SU-DHL-6 (cell line): Measurements from ENCODE around the gene GSTM4.

Experiments used
- H2AFZ ChIP-seq: fragments of 200-600 bp; sonication (generic); 2 replicates; pipeline ENCODE4 v1.6.1; 2014; ENCODE audit warnings: low read depth, mild to moderate bottlenecking, moderate library complexity, mixed read lengths, antibody characterized with exemption, low read length; ENCODE audit not compliant: severe bottlenecking
- H3F3A ChIP-seq: fragments of 200-600 bp; shearing (Covaris generic); 2 replicates; pipeline ENCODE4 v1.6.0; 2016; ENCODE audit warnings: antibody characterized with exemption, mild to moderate bottlenecking; ENCODE audit not compliant: insufficient read depth
- H3K27ac ChIP-seq: fragments of 200-600 bp; sonication (generic); 2 replicates; pipeline ENCODE4 v1.5.1; 2016; ENCODE audit warnings: low read depth, mild to moderate bottlenecking, low read length, moderate library complexity, mixed read lengths
- H3K27me3 ChIP-seq: fragments of 200-600 bp; sonication (generic), shearing (Covaris generic); 2 replicates; pipeline ENCODE4 v1.6.0; 2014; ENCODE audit warnings: mild to moderate bottlenecking, low read length
- H3K36me3 ChIP-seq: fragments of 200-600 bp; sonication (generic); 2 replicates; pipeline ENCODE4 v1.6.1; 2014; ENCODE audit warnings: mild to moderate bottlenecking, low read length, mixed read lengths
- H3K4me2 ChIP-seq: fragments of 300-600, 200-600 bp; shearing (Covaris generic), sonication (generic); 2 replicates; pipeline ENCODE4 v1.6.0; 2014; ENCODE audit warnings: low read length, low read depth, mild to moderate bottlenecking; ENCODE audit not compliant: poor library complexity, severe bottlenecking
- H3K4me3 ChIP-seq: fragments of 200-600 bp; sonication (generic); 2 replicates; pipeline ENCODE4 v1.5.1; 2014; ENCODE audit warnings: antibody characterized with exemption, low read length, mild to moderate bottlenecking, mixed read lengths; ENCODE audit not compliant: insufficient read depth, poor library complexity, severe bottlenecking
- H3K79me2 ChIP-seq: fragments of 200-600 bp; sonication (generic); 2 replicates; pipeline ENCODE4 v1.6.1; 2014; ENCODE audit warnings: mild to moderate bottlenecking, low read length, moderate library complexity; ENCODE audit not compliant: insufficient read depth
- H3K9ac ChIP-seq: fragments of 200-600 bp; sonication (generic); 2 replicates; pipeline ENCODE4 v1.7.0; 2014; ENCODE audit warnings: mild to moderate bottlenecking, low read length
- H3K9me2 ChIP-seq: fragments of 200-600 bp; sonication (generic); replicated peaks from 2 replicates; pipeline ENCODE4 v1.6.1; 2014; ENCODE audit warnings: low read length; ENCODE audit not compliant: insufficient read depth
- H3K9me3 ChIP-seq: fragments of 200-600 bp; sonication (generic); 2 replicates; pipeline ENCODE4 v1.6.1; 2014; ENCODE audit warnings: low read length, mixed read lengths; ENCODE audit not compliant: insufficient read depth
- H4K20me1 ChIP-seq: fragments of 200-600 bp; sonication (generic); 2 replicates; pipeline ENCODE4 v1.6.1; 2014; ENCODE audit warnings: low read depth, mild to moderate bottlenecking, antibody characterized with exemption, low read length, moderate library complexity, mixed read lengths
- CTCF ChIP-seq: fragments of 200-600 bp; sonication (generic); IDR thresholded peaks from one replicate; pipeline ENCODE4 v1.5.1; 2017; ENCODE audit warnings: antibody characterized with exemption, mild to moderate bottlenecking, low read length, moderate library complexity; ENCODE audit not compliant: insufficient read depth, poor library complexity, severe bottlenecking
- EZH2phosphoT487 ChIP-seq: fragments of 200-600 bp; sonication (generic), shearing (Covaris generic); conservative IDR thresholded peaks from 2 replicates; pipeline ENCODE4 v1.6.1; 2018; ENCODE audit warnings: mild to moderate bottlenecking, antibody characterized with exemption, low read length, moderate library complexity, mixed read lengths

GSTM4 gene

GRCh38 chr1:109655615-109656519 lies at the start of gene GSTM4:
Gene GSTM4, plus strand, starts transcription at chr1:109656099. Its CDS starts 291 bp downstream, at chr1:109656390.
- H3K79me2 ChIP-seq = no peaks in the 10 kb centered on the region
- no peaks in the 10 kb centered on the region for H3K9me3 ChIP-seq
- H3K4me3 ChIP-seq = peak within 1 kb of the TSS; percentile 92
- H3K27ac ChIP-seq = peak within 1 kb of the TSS; percentile 46
- H4K20me1 ChIP-seq = no peaks in the 10 kb centered on the region
- H3K4me2 ChIP-seq = peak within 1 kb of the TSS; percentile 86
- no peak for TF ChIP-seq CTCF
- TF ChIP-seq EZH2phosphoT487 = no peak
- no peaks in the 10 kb centered on the region for H3K36me3 ChIP-seq
- no peaks in the 10 kb centered on the region for H3K9me2 ChIP-seq
- H3K9ac ChIP-seq = peak within 1 kb of the TSS; percentile 77
- H3F3A ChIP-seq = no peaks in the 10 kb centered on the region
- H2AFZ ChIP-seq = peak within 1 kb of the TSS; percentile 95
- no peaks in the 10 kb centered on the region for H3K27me3 ChIP-seq

- H3K79me2 ChIP-seq = no peaks in the 10 kb centered on the region
- TF ChIP-seq CTCF (no peak), EZH2phosphoT487 (no peak)
- no peaks in the 10 kb centered on the region for H3K36me3 ChIP-seq
- no peaks in the 10 kb centered on the region for H3K9me3 ChIP-seq
- H3K27me3 ChIP-seq = no peaks in the 10 kb centered on the region
- no peak overlapping the region for H3K4me3 ChIP-seq
- H3K9ac ChIP-seq = no peak overlapping the region
- H3K27ac ChIP-seq = no peak overlapping the region
- no peaks in the 10 kb centered on the region for H4K20me1 ChIP-seq
- H3F3A ChIP-seq = no peaks in the 10 kb centered on the region
- H3K4me2 ChIP-seq = no peak overlapping the region
- no peaks in the 10 kb centered on the region for H3K9me2 ChIP-seq
- H2AFZ ChIP-seq = no peak overlapping the region
These were observed 46.0 kb upstream of the GSTM4 start for GRCh38 chr1:109609881-109610280.

GRCh38 chr1:109610609-109611307 lies 45.1 kb upstream of the GSTM4 start:
- Histone ChIP-seq H3K9ac (no peak overlapping the region), H3K4me2 (no peak overlapping the region)

More at GRCh38 chr1:109610609-109611307, 45.1 kb upstream of the GSTM4 start:
- TF ChIP-seq CTCF (no peak), EZH2phosphoT487 (no peak)
- H2AFZ ChIP-seq = no peak overlapping the region
- H3K27me3 ChIP-seq = no peaks in the 10 kb centered on the region
- H3K36me3 ChIP-seq = no peaks in the 10 kb centered on the region
- H3K9me3 ChIP-seq = no peaks in the 10 kb centered on the region
- H3K9me2 ChIP-seq = no peaks in the 10 kb centered on the region
- H3K27ac ChIP-seq = no peak overlapping the region
- H4K20me1 ChIP-seq = no peaks in the 10 kb centered on the region
- no peak overlapping the region for H3K4me3 ChIP-seq
- no peaks in the 10 kb centered on the region for H3K79me2 ChIP-seq
- no peaks in the 10 kb centered on the region for H3F3A ChIP-seq
